Measurements from ENCODE around the gene ENTPD1.

ENTPD1 gene

DNA sequence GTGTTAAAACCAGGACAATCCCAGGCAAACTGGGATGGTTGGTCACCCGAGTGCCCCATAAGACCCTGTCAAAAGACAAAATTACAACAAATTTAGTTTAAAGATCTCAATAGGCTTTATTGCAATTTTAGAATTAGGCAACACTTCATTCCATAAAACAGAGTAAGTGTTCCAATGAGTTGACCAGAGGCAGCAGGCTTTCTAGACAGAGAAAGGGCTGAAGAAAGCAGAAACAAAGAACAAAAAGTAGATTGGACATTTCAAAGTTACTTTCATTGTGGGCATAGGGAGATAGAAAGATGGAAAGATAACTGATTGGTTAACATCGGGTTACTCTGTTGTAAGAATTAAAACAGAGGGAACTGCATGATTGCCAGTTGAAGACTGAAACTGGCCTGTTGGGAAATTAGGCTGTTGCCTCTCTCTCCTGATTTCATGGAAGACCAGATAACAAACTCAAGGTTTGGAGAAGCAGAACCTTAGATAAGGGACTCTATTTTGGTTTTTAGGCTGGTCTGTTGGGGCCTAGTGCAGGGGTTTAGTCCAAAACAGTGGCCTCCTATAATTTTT is 36.3 kb downstream of the ENTPD1 start:
- H3K27ac ChIP-seq (ENCODE audit: low read length), result no peak overlapping the region
- H3K79me2 ChIP-seq (ENCODE audit: insufficient read depth, low read length), result no peaks in the 10 kb centered on the region
- no peak for DNase-seq
- no peaks in the 10 kb centered on the region for H3K36me3 ChIP-seq (ENCODE audit: insufficient read depth, low read length)
- no peaks in the 10 kb centered on the region for H3K4me1 ChIP-seq (ENCODE audit: insufficient read depth, low read length)
- ATAC-seq (ENCODE audit: insufficient read depth, low read depth), result no peak
- H3K4me3 ChIP-seq (ENCODE audit: low read depth in 1 of 2, low read length in 2 of 2), result no peak overlapping the region
- H3K9me3 ChIP-seq (ENCODE audit: insufficient read depth, low read length, severe bottlenecking), result no peaks in the 10 kb centered on the region
- no peaks in the 10 kb centered on the region for H4K20me1 ChIP-seq (ENCODE audit: insufficient read depth, low read length)
- H2AFZ ChIP-seq (ENCODE audit: low read depth, low read length), result no peak overlapping the region
- no peak overlapping the region for H3K4me2 ChIP-seq (ENCODE audit: insufficient read depth, low read length)
- no peak for TF ChIP-seq EZH2 (IDR thresholded peaks at IDR 0.05; ENCODE audit: borderline replicate concordance, low read depth, low read length, severe bottlenecking)
- TF ChIP-seq, protein P1, sequence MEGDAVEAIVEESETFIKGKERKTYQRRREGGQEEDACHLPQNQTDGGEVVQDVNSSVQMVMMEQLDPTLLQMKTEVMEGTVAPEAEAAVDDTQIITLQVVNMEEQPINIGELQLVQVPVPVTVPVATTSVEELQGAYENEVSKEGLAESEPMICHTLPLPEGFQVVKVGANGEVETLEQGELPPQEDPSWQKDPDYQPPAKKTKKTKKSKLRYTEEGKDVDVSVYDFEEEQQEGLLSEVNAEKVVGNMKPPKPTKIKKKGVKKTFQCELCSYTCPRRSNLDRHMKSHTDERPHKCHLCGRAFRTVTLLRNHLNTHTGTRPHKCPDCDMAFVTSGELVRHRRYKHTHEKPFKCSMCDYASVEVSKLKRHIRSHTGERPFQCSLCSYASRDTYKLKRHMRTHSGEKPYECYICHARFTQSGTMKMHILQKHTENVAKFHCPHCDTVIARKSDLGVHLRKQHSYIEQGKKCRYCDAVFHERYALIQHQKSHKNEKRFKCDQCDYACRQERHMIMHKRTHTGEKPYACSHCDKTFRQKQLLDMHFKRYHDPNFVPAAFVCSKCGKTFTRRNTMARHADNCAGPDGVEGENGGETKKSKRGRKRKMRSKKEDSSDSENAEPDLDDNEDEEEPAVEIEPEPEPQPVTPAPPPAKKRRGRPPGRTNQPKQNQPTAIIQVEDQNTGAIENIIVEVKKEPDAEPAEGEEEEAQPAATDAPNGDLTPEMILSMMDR (IDR thresholded peaks at IDR 0.05; ENCODE audit: borderline replicate concordance, extremely low read depth, low read length, poor library complexity, severe bottlenecking), result no peak
- H3K27me3 ChIP-seq (ENCODE audit: insufficient read depth, low read length, poor library complexity), result peaks cover 8% of the 10 kb centered on the region
- H3K9ac ChIP-seq (ENCODE audit: low read depth, low read length), result no peak overlapping the region

DNA sequence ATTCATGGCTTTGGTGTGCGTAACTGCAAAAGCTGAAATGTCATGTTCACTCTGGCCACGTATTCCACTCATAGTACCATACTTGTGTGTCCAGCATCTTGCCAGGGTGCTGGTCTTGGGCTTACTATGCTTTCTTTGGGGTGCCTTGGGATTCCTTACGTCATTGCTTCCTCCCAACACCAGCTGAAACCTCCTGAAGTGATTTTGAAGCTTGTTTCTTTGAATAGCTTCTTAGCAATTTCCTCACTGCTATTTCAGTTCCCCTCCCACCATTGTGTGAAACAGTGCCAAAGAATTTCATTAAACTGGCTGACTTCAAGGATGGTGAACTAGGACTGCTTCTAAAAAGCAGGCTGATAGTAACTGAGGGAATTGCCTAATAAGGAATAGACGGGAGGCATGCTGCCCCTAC is 36.9 kb downstream of the ENTPD1 start:
- DNase-seq (no peak), ATAC-seq (ENCODE audit: insufficient read depth, low read depth) (no peak)
- Histone ChIP-seq H3K79me2 (ENCODE audit: insufficient read depth, low read length) (no peaks in the 10 kb centered on the region), H3K9ac (ENCODE audit: low read depth, low read length) (no peak overlapping the region), H3K27me3 (ENCODE audit: insufficient read depth, low read length, poor library complexity) (peaks cover 8% of the 10 kb centered on the region), H4K20me1 (ENCODE audit: insufficient read depth, low read length) (no peaks in the 10 kb centered on the region), H3K4me1 (ENCODE audit: insufficient read depth, low read length) (no peaks in the 10 kb centered on the region), H3K9me3 (ENCODE audit: insufficient read depth, low read length, severe bottlenecking) (no peaks in the 10 kb centered on the region), H3K4me3 (ENCODE audit: low read depth in 1 of 2, low read length in 2 of 2) (no peak overlapping the region), H3K27ac (ENCODE audit: low read length) (no peak overlapping the region), H2AFZ (ENCODE audit: low read depth, low read length) (no peak overlapping the region), H3K4me2 (ENCODE audit: insufficient read depth, low read length) (no peak overlapping the region), H3K36me3 (ENCODE audit: insufficient read depth, low read length) (no peaks in the 10 kb centered on the region)
- TF ChIP-seq EZH2 (IDR thresholded peaks at IDR 0.05; ENCODE audit: borderline replicate concordance, low read depth, low read length, severe bottlenecking), result no peak
- TF ChIP-seq, protein P1 (IDR thresholded peaks at IDR 0.05; ENCODE audit: borderline replicate concordance, extremely low read depth, low read length, poor library complexity, severe bottlenecking), result no peak

DNA sequence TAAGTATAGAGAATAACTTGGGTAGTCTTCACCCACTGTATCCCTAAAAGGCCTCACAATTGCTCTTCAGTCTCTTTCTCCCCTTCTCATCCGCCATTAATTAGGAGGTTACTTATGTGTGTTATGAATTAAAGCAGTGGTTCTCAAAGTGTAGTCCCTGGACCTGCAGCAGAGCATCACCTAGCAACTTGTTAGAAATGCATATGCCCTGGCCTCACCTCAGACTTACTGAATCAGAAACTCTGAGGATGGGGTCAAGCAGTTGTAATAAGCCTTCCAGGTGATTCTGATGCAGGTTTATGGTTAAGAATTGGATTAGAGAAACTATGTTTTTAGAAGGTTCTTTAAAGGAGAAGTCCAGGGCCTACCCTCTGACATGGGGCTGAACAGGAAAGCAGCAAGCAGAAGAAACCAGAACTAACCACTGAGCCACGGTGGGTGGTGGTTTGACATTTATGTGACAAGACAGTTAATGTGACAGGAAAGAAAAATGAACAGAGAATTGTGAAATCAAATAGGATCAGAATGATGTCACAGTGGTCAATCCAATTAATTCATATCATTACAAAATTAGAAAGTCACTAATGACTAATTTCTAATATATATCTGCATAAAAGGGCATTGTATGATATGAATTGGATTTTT is 37.6 kb downstream of the ENTPD1 start:
- TF ChIP-seq, protein P1 (IDR thresholded peaks at IDR 0.05; ENCODE audit: borderline replicate concordance, extremely low read depth, low read length, poor library complexity, severe bottlenecking), result no peak
- no peak for TF ChIP-seq EZH2 (IDR thresholded peaks at IDR 0.05; ENCODE audit: borderline replicate concordance, low read depth, low read length, severe bottlenecking)
- ATAC-seq (ENCODE audit: insufficient read depth, low read depth) (no peak), DNase-seq (no peak)
- Histone ChIP-seq H3K9me3 (ENCODE audit: insufficient read depth, low read length, severe bottlenecking) (no peaks in the 10 kb centered on the region), H3K9ac (ENCODE audit: low read depth, low read length) (no peak overlapping the region), H2AFZ (ENCODE audit: low read depth, low read length) (no peak overlapping the region), H3K4me2 (ENCODE audit: insufficient read depth, low read length) (no peak overlapping the region), H3K4me1 (ENCODE audit: insufficient read depth, low read length) (no peaks in the 10 kb centered on the region), H4K20me1 (ENCODE audit: insufficient read depth, low read length) (no peaks in the 10 kb centered on the region), H3K4me3 (ENCODE audit: low read depth in 1 of 2, low read length in 2 of 2) (no peak overlapping the region), H3K79me2 (ENCODE audit: insufficient read depth, low read length) (no peaks in the 10 kb centered on the region), H3K27ac (ENCODE audit: low read length) (no peak overlapping the region), H3K36me3 (ENCODE audit: insufficient read depth, low read length) (no peaks in the 10 kb centered on the region), H3K27me3 (ENCODE audit: insufficient read depth, low read length, poor library complexity) (peaks cover 8% of the 10 kb centered on the region)
